GM23338 (cell line): Measurements from ENCODE around the gene CYRIA.

Experiments
- CREB1 ChIP-seq: fragments of 250-450 bp; sonication (Bioruptor Pico); IDR thresholded peaks from 2 replicates; pipeline ENCODE4 v1.5.0; 2020; ENCODE audit warnings: low read depth, mild to moderate bottlenecking, moderate library complexity
- EZH2 ChIP-seq: fragments of 200-600 bp; sonication (generic); IDR thresholded peaks from one replicate; pipeline ENCODE4 v1.8.0; 2017; ENCODE audit warnings: antibody characterized with exemption, mild to moderate bottlenecking, low read depth; ENCODE audit not compliant: unreplicated experiment
- EZH2phosphoT487 ChIP-seq: fragments of 200-600 bp; sonication (generic); IDR thresholded peaks from one replicate; pipeline ENCODE4 v1.8.1; 2018; ENCODE audit warnings: antibody characterized with exemption; ENCODE audit not compliant: unreplicated experiment
- JUNB ChIP-seq: IDR thresholded peaks from one replicate; pipeline ENCODE4 v1.6.1; 2016; ENCODE audit warnings: antibody characterized with exemption; ENCODE audit not compliant: unreplicated experiment
- POLR2AphosphoS5 ChIP-seq: IDR thresholded peaks from 2 replicates; pipeline ENCODE4 v1.6.1; 2016; ENCODE audit warnings: antibody characterized with exemption, low read depth
- STAT1 ChIP-seq: IDR thresholded peaks from one replicate; pipeline ENCODE4 v1.6.1; 2016; ENCODE audit warnings: antibody characterized with exemption; ENCODE audit not compliant: unreplicated experiment
- TF ChIP-seq, protein P1 (sequence below), 2 experiments: fragments of 200-600 bp in 1 of 2; sonication (generic) in 1 of 2; conservative IDR thresholded peaks; 2 replicates each; pipeline versions ENCODE4 v1.5.1 to v1.6.1; 2016 to 2017; ENCODE audit warnings: antibody characterized with exemption in 2 of 2, low read depth in 2 of 2, mild to moderate bottlenecking in 2 of 2, moderate library complexity in 1 of 2

DNA sequence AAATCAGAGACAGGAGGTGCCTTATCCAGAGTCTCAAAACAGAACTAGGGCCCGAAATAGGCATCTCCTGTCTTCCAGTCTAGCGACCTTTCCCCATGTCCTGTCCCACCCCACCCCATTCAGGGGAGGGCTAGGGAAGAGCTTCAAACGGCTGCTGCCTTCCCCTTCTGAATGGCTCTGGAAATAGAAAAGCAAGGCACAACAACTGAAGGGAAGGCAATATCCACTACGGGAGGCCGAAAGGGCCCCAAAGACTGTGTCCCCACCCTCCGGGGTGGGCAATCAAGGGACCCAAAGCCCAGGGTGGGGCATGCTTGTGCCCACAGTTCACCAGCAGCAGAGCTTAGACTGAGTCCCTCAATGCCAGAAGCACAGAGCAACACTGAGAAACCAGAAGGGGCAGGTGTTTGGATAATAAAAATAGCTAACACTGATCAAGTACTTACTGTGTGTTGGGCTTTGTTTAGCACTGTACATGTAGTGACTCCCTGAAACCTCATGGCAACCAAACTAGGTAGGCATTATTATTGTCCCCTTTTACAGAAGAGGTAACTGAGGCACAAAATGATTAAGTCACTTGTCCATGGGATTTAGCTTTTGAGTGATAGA is 38.5 kb downstream of the CYRIA start:
- TF ChIP-seq, protein P1, sequence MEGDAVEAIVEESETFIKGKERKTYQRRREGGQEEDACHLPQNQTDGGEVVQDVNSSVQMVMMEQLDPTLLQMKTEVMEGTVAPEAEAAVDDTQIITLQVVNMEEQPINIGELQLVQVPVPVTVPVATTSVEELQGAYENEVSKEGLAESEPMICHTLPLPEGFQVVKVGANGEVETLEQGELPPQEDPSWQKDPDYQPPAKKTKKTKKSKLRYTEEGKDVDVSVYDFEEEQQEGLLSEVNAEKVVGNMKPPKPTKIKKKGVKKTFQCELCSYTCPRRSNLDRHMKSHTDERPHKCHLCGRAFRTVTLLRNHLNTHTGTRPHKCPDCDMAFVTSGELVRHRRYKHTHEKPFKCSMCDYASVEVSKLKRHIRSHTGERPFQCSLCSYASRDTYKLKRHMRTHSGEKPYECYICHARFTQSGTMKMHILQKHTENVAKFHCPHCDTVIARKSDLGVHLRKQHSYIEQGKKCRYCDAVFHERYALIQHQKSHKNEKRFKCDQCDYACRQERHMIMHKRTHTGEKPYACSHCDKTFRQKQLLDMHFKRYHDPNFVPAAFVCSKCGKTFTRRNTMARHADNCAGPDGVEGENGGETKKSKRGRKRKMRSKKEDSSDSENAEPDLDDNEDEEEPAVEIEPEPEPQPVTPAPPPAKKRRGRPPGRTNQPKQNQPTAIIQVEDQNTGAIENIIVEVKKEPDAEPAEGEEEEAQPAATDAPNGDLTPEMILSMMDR (conservative IDR thresholded peaks at IDR 0.05; ENCODE audit: low read depth in 2 of 2), result no peak
- TF ChIP-seq POLR2AphosphoS5, result no peak
- no peak for TF ChIP-seq EZH2phosphoT487
- TF ChIP-seq JUNB, result no peak
- TF ChIP-seq STAT1, result no peak
- TF ChIP-seq EZH2, result no peak
- TF ChIP-seq CREB1 (CRISPR knock-in tag), result no peak
